HG03064 (cell line): ENCODE data around the gene RAD9A.

ENCODE experiments used
- ATAC-seq: cut with Tn5 transposase; IDR thresholded peaks from one replicate; pipeline ENCODE4 v1.9.1; 2021; ENCODE audit warnings: low read depth; ENCODE audit not compliant: unreplicated experiment

RAD9A gene

GRCh38 chr11:67437082-67437808 lies 45.5 kb downstream of the RAD9A start, which contains the start of gene PTPRCAP:
Gene PTPRCAP, minus strand, starts transcription at chr11:67437682. Its CDS starts 63 bp downstream, at chr11:67437619.
- ATAC-seq: no peak

- no peak for ATAC-seq
These were observed 46.0 kb downstream of the RAD9A start for GRCh38 chr11:67437809-67438157.

- ATAC-seq: no peak
These were observed 46.5 kb downstream of the RAD9A start for GRCh38 chr11:67438158-67438902.

- no peak for ATAC-seq
These were observed 47.8 kb downstream of the RAD9A start for GRCh38 chr11:67439321-67440228.

GRCh38 chr11:67440229-67441097 lies 48.7 kb downstream of the RAD9A start:
- no peak for ATAC-seq

GRCh38 chr11:67441098-67441563 lies 49.3 kb downstream of the RAD9A start:
- ATAC-seq: no peak

- no peak for ATAC-seq
These were observed 50.1 kb downstream of the RAD9A start for GRCh38 chr11:67441731-67442351.

GRCh38 chr11:67442504-67443404 lies 51.0 kb downstream of the RAD9A start:
- no peak for ATAC-seq

GRCh38 chr11:67445515-67445914 lies 53.7 kb downstream of the RAD9A start:
- ATAC-seq: no peak
